Stimulated activated CD4-positive, alpha-beta T cell treated with anti-CD3 and anti-CD28 coated beads, Interleukin-12 subunit alpha, Interleukin-12 subunit beta, amount 100 ng/mL, for 48 hours (primary cell): ENCODE data around the gene GCGR.
A peak's percentile ranks its signal among the peaks of the same experiment; 100 is the strongest.

Experiments used
- DNase-seq, 3 donors: peaks; one replicate each; pipeline ENCODE4 v3.0.0-alpha.2; 2020; ENCODE audit warnings: low read depth in 2 of 3, low spot score in 1 of 3

GCGR gene

GRCh38 chr17:81845881-81846742, 42.2 kb downstream of the GCGR start:
- DNase-seq: no peak

GRCh38 chr17:81846743-81847689, 43.1 kb downstream of the GCGR start:
- no peak for DNase-seq

- no peak for DNase-seq
Measured at GRCh38 chr17:81849457-81849856, 45.5 kb downstream of the GCGR start.

GRCh38 chr17:81851423-81851822, 47.5 kb downstream of the GCGR start:
- no peak for DNase-seq

GRCh38 chr17:81852237-81852636, 48.3 kb downstream of the GCGR start:
- DNase-seq: no peak

- no peak for DNase-seq
Measured at GRCh38 chr17:81854974-81855774, 51.2 kb downstream of the GCGR start.

GRCh38 chr17:81858170-81858966, 54.4 kb downstream of the GCGR start:
- no peak for DNase-seq

GRCh38 chr17:81858967-81859905, 55.3 kb downstream of the GCGR start:
- DNase-seq: no peak

GRCh38 chr17:81859906-81860755, 56.2 kb downstream of the GCGR start, which contains the start of gene P4HB:
Gene P4HB (minus strand): TSS chr17:81860535. CDS start chr17:81860471, 64 bp downstream.
- peak in 2 of 3 donors; percentile 95 to 97 for DNase-seq

- DNase-seq: peak; percentile 98 to 99 (median 99)
Measured at GRCh38 chr17:81860756-81861568, 57.0 kb downstream of the GCGR start.

- DNase-seq: no peak
Measured at GRCh38 chr17:81863123-81863675, 59.2 kb downstream of the GCGR start.
